Stomach (tissue), 4 donors: ENCODE data around the gene KIAA0930.

Experiments used
- POLR2AphosphoS5 ChIP-seq, 3 donors: sonication (generic); formaldehyde crosslinking; IDR thresholded peaks; one replicate each; pipeline ENCODE4 v1.6.1; 2016; ENCODE audit warnings: antibody characterized with exemption in 3 of 3
- TF ChIP-seq, protein P1 (sequence below), 7 experiments: fragments of 450-650 bp in 4 of 7; fragments of 200-600 bp in 3 of 7; sonication (generic) in 3 of 7; IDR thresholded peaks; one replicate each; pipeline ENCODE4 v1.5.1; 2016 to 2019; ENCODE audit warnings: antibody characterized with exemption in 7 of 7, control low read depth in 2 of 7, mild to moderate bottlenecking in 1 of 7

DNA sequence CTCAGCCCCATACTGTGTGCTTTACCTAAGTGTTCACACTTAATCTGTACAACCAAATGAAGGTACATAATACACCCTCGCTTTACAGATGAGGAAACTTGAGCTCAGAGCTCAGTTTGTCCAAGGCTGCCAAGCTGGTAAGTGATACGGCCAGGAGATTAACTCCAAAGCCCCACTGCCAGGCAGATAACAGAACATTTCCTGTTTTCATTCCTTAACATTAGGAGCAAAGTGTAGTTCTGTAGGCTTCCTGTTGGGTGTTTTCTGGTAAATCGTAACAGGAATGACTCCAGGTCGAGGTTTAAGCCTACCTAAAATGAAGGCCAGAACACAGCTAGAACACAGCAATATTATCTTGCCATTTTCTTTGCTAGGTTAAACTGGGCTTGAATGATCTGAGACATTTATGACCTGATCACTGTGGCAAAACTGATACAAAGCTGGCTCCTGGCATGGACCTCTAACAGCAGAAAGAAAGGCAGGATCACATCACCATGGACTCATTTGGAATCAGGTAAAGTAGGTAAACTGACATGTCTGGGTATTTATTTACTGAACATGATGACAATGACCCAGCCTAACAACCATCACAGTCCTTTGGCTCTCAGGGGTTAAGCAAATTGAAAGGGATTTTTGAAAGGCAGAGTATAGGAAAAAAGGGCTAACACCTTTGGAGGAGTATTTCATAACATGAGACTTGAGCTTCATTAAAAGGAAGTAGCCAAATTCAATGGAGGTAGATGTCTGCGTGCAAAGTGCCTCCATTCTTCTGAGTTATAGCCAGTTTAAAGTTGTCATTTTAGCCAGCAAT is 80.8 kb downstream of the KIAA0930 start:
- TF ChIP-seq, protein P1, sequence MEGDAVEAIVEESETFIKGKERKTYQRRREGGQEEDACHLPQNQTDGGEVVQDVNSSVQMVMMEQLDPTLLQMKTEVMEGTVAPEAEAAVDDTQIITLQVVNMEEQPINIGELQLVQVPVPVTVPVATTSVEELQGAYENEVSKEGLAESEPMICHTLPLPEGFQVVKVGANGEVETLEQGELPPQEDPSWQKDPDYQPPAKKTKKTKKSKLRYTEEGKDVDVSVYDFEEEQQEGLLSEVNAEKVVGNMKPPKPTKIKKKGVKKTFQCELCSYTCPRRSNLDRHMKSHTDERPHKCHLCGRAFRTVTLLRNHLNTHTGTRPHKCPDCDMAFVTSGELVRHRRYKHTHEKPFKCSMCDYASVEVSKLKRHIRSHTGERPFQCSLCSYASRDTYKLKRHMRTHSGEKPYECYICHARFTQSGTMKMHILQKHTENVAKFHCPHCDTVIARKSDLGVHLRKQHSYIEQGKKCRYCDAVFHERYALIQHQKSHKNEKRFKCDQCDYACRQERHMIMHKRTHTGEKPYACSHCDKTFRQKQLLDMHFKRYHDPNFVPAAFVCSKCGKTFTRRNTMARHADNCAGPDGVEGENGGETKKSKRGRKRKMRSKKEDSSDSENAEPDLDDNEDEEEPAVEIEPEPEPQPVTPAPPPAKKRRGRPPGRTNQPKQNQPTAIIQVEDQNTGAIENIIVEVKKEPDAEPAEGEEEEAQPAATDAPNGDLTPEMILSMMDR (IDR thresholded peaks at IDR 0.05): peak in 3 of 7 experiments; percentile 22 to 33 (median 32)
- TF ChIP-seq POLR2AphosphoS5 (IDR thresholded peaks at IDR 0.05): peak; percentile 42 to 95 (median 86)
